GM12891 (cell line): ENCODE data around the gene ZNF280B.

Experiments used
- POLR2A ChIP-seq: IDR thresholded peaks from 2 replicates; pipeline ENCODE4 v1.6.1; 2011; ENCODE audit warnings: low read depth, low read length, control low read depth
- POLR2AphosphoS5 ChIP-seq: IDR thresholded peaks from 2 replicates; pipeline ENCODE4 v1.6.1; 2011; ENCODE audit warnings: low read depth, low read length, control low read depth
- SPI1 ChIP-seq: IDR thresholded peaks from 2 replicates; pipeline ENCODE4 v1.6.1; 2011; ENCODE audit warnings: low read depth, low read length, control low read depth
- TAF1 ChIP-seq: IDR thresholded peaks from 2 replicates; pipeline ENCODE4 v1.6.1; 2011; ENCODE audit warnings: low read depth, low read length, control low read depth

GRCh38 chr22:22513619-22514018, 5.1 kb upstream of the ZNF280B start:
- no peak for TF ChIP-seq POLR2AphosphoS5
- TF ChIP-seq POLR2A, result no peak
- TF ChIP-seq TAF1, result no peak
- no peak for TF ChIP-seq SPI1
